ENCODE measurements around the gene ZNRF3.
"Not testable (repeated sequence)": the region's sequence is repeated elsewhere in the genome, so short reads cannot be mapped to it uniquely, and the experiment has no call there.

The ZNRF3 gene

DNA sequence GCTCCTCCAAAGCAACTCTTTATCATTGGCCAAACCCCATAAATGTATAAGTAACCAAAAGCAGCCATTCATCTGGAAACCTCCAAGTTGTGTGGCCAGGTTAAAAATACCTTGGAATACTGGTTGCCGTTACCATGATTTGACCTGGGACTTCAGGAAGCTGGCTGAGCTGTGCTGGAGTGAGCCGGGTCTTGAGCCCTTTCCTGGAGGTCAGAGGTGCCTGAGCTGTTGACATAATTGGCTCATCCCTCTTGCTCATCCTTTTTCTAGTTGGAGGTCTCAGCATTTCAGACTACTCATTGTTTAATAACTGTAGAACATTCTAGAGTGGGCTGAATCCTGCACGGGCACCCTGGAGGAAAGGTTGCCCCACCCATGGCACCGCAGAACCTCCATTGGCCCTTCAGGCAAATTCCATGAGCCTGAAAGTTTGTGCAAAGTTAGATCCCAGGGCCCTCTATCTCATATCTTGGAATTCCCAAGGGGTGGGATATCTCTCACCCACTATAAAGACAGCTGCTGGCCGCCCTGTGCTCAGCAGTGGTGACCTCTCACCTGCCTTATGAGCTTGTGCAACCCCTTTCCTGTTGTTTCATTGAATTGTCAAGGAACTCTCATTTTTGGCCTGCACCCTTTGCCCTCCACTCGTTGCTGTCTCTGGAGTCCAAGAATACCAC lies 101.2 kb downstream of the ZNRF3 start:
- DNase-seq (ENCODE audit: low read depth, low spot score) = no peak

DNA sequence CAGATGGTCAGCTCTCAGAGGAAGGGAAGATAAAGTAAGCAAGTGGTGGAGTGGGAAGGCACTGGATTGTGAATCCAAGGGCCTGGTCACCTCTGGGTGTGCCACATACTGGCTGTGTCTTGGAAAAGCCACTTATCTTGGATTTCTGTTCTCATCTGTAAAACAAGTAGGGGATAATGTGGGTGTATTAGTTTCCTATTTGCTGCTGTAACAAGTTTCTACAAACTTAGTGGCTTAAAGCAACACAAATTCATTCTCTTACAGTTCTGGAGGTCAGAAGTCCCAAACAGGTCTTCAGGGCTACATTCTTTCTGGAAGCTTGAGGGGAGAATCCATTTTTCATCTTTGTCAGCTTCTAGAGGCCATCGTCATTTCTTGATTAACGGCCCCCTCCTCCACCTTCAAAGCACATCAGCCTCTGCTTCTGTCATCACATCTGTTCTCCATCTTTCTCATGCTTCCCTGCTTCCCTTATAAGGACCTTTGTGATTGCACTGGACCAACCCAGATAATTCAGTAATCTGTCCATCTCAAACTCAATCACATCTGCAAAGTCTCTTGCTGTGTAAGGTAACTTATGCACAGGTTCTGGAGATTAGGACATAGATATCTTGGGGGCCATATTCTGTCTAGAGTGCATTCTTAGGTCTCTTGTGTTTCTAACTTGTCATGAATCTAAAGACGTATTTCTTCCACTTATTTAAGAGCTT lies 102.4 kb downstream of the ZNRF3 start:
- DNase-seq (ENCODE audit: low read depth, low spot score) = no peak

- no peak for DNase-seq (ENCODE audit: low read depth, low spot score)
Measured at GRCh38 chr22:28986366-28986765, 103.0 kb downstream of the ZNRF3 start.

DNA sequence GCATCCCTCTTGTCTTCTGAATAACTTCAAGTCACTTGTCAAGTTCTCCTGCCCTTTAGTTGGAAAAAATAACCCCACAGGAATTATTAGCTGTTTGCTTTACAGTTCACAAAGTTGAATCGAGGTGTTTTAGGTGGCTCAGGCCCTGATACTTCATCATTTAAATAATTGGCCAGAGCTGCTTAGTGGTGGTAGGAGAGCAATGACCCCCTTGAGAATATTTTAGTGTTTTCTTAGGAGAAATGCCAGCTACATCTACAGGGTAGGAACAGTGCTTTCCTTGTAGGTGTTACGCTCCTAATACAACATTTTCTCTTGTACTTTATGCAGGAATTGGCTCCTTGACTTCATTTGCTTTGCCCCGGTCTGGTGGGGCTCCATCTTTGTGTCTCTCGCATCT lies 105.1 kb downstream of the ZNRF3 start:
- DNase-seq (ENCODE audit: low read depth, low spot score) = no peak

DNA sequence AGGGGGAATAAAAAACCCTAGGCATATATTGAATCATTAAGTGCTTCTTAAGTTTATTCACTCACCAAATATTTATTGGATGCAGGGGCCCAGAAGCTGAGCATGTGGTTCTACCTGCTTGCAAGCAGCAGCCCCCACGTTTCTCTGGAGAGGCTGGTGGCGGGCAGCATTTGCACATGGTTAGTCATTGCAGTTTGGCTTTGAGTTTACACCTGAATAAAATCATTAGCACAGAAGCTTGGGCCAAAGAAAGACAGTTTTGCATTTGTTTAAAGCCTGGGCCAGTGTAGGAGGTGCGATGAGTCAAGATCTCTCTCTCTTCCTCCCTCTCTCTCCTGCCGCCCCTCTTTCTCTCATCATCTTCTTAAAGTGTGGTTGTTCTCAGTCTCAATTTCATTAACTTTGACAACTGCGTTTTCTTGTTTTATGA lies 105.7 kb downstream of the ZNRF3 start:
- DNase-seq (ENCODE audit: low read depth, low spot score) = no peak

DNA sequence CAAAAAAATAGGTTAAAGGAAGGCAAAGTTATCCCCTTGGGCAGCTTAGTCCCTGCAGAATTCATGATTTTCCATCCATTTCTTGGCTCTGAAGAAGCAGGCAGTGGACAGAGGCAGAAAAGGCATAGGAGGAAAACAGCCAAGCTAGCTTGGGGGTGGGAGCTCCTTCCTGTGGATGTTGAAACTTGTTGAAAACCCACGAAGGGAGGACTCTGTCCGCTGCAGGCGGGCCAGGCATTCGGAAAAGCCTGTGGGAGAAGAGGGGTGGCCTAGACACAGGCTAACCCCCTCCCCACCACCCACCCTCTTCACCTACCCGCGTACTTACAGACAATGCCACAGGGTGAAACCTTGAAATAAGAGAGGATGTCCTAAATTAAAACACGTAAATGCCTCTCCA lies 106.1 kb downstream of the ZNRF3 start:
- no peak for DNase-seq (ENCODE audit: low read depth, low spot score)

DNA sequence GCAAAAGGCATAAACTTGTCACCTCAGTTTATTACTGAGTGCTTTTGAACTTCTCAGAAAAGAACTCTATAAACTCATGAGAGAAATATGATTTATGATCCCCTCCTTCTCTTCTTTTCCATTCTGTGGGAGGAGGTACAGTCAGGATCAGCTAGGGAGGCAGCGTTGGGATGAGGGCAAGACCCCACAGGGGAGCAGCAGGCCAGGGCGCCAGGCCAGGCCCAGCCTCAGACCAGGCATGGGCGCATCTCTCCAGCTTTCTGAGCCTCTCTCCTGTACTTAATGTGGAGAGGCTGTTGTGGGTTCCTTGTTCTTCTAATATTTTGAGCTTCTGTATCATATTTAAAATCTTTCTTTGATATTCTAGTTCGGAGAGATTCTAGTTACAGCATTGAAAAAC lies 106.5 kb downstream of the ZNRF3 start:
- no peak for DNase-seq (ENCODE audit: low read depth, low spot score)

- DNase-seq (ENCODE audit: low read depth, low spot score) = no peak
Measured at GRCh38 chr22:28992565-28993356, 109.4 kb downstream of the ZNRF3 start.

DNA sequence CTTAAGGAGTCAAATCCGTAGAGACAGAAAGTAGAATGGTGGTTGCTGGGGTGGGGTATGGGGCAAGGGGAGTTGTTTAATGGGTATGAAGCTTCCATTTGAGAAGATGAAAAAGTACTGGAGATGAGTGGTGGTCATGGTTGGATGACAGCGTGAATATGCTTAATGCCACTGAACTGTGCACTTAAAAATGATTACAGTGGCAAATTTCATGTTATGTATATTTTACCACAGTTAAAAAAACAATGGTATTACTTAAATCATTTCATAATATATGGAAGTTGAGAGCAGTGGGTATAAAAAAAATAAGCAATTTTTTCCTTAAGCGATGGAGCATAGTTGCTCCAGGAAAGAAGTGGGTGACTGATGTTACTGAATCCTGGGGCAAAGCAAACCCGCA lies 111.2 kb downstream of the ZNRF3 start:
- DNase-seq (ENCODE audit: low read depth, low spot score) = no peak

- no peak for DNase-seq (ENCODE audit: low read depth, low spot score)
Measured at GRCh38 chr22:28995551-28995950, 112.2 kb downstream of the ZNRF3 start.

GRCh38 chr22:28997342-28997741 lies 114.0 kb downstream of the ZNRF3 start:
- no peak for DNase-seq (ENCODE audit: low read depth, low spot score)

- DNase-seq (ENCODE audit: low read depth, low spot score) = no peak
Measured at GRCh38 chr22:28998681-28999080, 115.3 kb downstream of the ZNRF3 start.

DNA sequence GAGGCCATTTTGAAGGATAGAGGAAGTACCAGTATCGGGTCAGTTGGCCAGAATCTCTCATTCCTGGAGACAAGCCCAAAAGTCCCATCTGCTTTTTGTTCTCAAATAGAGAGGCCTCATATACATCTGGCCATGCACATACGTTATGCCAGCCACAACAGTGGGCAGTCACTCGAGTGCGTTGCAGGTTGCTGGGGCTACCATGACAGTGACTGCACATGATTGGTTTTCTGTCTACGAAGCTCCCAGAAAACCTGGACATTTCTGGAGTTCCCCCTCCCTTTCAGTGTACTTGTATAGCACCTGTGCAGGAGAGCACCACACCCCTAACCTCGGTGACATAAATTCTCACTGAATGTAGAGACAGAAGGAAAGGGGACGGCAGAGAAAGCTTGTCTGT lies 116.1 kb downstream of the ZNRF3 start:
- no peak for DNase-seq (ENCODE audit: low read depth, low spot score)

- no peak for DNase-seq (ENCODE audit: low read depth, low spot score)
Measured at GRCh38 chr22:28999919-29000556, 116.7 kb downstream of the ZNRF3 start.

DNA sequence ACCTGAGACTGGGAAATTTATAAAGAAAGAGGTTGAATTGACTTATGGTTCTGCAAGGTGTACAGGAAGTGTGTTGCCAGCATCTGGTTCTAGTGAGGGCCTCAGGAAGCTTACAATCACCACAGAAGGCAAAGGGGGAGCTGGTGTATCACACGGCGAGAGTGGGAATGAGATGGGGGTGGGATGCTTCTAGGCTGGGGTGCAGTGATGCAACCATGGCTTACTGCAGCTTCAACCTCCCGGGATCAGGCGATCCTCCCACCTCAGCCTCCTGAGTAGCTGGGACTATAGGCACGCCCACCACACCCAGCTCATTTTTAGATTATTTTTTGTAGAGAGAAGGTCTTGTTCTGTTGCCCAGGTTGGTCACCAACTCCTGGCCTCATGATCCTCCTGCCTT lies 117.3 kb downstream of the ZNRF3 start:
- no peak for DNase-seq (ENCODE audit: low read depth, low spot score)

DNA sequence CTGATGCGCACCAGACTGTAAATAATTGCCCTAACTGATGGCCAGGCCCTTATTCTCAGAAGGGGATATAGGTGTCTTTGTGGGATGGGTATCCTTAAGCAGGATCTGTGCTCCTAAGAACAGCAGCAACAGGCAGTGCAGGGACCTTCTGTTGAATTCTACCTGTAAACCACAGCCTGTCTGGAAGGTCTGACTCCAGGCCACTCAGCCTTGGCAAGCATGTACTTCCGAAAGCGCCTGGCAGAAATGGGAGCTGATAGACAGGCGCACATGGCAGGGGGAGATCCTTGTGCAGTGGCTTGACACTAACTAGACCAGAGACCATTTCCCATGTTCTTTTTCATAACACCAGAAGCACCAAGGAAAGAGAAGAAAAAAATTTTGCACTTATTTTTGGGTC lies 119.2 kb downstream of the ZNRF3 start:
- no peak for DNase-seq (ENCODE audit: low read depth, low spot score)

DNA sequence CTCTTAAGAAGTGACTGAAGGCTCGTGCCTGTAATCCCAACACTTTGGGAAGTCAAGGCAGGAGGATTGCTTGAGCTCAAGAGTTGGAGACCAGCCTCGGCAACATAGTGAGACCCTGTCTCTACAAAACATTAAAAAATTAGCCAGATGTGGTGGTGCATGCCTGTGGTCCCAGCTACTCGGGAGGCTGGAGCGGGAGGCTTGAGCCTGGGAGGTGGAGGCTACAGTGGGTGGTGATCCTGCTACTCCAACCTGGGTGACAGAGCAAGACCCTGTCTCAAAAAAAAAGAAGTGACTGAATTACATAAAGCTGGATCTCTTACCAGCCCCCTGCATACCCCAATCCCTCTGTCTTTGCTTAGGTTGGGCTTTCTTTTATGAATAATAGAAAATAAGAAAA lies 120.2 kb downstream of the ZNRF3 start:
- no peak for DNase-seq (ENCODE audit: low read depth, low spot score)

DNA sequence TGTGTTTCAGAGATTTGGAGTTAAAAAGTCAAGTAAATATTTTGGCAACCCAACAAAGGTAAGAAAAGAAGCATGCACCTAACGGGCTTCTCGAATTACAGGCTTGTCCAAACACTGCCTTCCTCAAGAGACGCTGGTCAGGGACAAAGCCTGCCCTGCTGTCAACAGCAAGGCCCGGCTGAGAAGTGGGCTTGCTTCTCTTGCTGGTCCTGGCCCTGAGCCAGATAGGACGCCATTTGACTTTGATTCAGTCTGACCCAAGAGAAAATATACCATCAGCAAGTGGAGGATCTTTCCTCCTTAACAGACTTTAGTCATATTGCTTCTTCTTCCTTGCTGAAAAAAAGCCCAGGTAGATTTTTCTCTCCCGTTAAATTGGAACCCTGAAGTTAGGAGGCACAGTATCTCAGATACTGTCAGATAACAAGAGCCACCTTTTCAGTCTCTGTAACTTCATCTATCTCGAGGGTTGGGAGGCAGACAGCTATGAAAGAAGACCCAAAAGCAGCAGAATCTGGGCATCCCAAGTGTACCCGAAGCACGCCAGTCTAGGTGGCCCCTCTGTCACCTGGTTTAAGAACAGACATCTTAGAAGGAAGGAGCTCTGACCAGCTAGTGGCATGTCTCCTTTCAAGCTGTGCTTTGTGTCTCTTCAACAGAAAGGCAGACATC lies 120.7 kb downstream of the ZNRF3 start:
- no peak for DNase-seq (ENCODE audit: low read depth, low spot score)

DNA sequence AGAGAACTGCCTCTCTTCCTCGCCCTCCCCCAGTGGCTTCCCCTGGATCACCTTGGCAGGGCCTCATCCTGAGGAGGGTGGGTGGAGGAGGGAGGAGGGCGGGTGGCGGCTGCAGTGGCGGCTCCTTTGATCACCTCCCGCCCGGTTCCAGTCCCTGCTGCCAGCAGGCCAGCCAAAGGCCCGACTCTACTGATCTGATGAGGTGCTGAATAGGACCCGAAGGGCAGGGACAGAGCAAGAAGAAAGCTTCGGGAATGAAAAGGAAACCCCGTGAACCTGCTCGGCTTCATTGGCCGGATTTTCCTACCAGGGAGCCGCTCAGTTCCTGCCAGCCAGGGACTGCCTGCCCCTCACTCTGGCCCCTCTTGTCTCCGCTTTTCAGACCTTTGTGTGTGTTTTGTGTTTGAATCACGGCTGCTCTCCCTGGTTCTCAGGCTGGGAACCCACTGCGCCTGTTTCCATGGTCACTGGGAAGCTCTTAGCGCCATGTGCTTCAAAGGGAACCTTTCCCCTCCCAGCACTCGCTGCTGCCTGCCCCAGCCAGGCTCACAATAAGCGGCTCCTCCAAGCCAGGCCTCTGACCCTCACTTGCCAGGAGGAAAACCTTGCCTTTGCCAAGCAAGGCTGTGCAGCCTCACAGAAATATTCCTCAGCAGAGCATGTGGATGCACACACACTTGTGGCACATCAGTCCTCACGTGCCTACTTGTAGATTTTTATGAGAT lies 121.4 kb downstream of the ZNRF3 start:
- DNase-seq (ENCODE audit: low read depth, low spot score) = no peak

- DNase-seq (ENCODE audit: low read depth, low spot score) = not testable (repeated sequence)
Measured at GRCh38 chr22:29005754-29006153, 122.4 kb downstream of the ZNRF3 start.

- no peak for DNase-seq (ENCODE audit: low read depth, low spot score)
Measured at GRCh38 chr22:29006346-29006745, 123.0 kb downstream of the ZNRF3 start.
